ENCODE measurements around the gene GOLPH3L. TPM values are rescaled to one million over a fixed set of nuclear protein-coding genes. Genes with fewer than 3 reads are reported as not detected.
"Not testable (repeated sequence)": the region's sequence is repeated elsewhere in the genome, so short reads cannot be mapped to it uniquely, and the experiment has no call there.

GOLPH3L gene
- total RNA-seq, 1 experiment from 2014 or later = 68.5 TPM

DNA sequence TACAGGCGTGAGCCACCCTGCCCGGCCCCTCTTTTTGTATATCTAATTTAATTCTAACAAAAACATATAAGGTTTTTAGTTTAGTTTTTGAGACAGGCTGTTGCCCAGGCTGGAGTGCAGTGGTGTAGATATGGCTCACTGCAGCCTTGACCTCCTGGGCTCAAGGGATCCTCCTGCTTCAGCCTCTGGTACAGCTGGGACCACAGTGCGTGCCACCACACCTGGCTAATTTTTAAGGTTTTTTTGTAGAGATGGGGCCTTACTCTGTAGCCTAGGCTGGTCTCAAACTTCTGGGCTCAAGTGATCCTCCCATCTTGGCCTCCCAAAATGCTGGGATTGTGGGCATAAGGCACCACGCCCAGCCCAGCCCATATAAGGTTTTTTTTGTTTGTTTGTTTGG, 86.4 kb downstream of the GOLPH3L start:
- no peaks in the 10 kb centered on the region for H3K9me3 Mint-ChIP-seq (ENCODE audit: unreplicated experiment)
- H3K27me3 Mint-ChIP-seq (ENCODE audit: insufficient read depth, unreplicated experiment) = no peaks in the 10 kb centered on the region
- POLR2A ChIA-PET = interaction anchor here (2.0 to 25.5 kb wide), 3 partner anchors 12 to 38 kb away, joined by 8 to 1125 read pairs (median 149); partner anchors contain the start of genes ENSA and MCL1
- peaks cover 44% of the 10 kb centered on the region for H3K36me3 Mint-ChIP-seq (ENCODE audit: insufficient read depth, unreplicated experiment)
- peak overlapping the region; percentile 84 for H3K27ac Mint-ChIP-seq (ENCODE audit: low read depth, unreplicated experiment)
- intact Hi-C loops (cut with micrococcal nuclease) = loop anchor here (2.0 kb wide), 1 partner anchor 32 kb away; the partner anchor contains the start of gene MCL1
- no peak for DNase-seq (ENCODE audit: unreplicated experiment)
- BruUV-seq (replicated peaks) = no TSS peak
- TF ChIP-seq, protein P1, sequence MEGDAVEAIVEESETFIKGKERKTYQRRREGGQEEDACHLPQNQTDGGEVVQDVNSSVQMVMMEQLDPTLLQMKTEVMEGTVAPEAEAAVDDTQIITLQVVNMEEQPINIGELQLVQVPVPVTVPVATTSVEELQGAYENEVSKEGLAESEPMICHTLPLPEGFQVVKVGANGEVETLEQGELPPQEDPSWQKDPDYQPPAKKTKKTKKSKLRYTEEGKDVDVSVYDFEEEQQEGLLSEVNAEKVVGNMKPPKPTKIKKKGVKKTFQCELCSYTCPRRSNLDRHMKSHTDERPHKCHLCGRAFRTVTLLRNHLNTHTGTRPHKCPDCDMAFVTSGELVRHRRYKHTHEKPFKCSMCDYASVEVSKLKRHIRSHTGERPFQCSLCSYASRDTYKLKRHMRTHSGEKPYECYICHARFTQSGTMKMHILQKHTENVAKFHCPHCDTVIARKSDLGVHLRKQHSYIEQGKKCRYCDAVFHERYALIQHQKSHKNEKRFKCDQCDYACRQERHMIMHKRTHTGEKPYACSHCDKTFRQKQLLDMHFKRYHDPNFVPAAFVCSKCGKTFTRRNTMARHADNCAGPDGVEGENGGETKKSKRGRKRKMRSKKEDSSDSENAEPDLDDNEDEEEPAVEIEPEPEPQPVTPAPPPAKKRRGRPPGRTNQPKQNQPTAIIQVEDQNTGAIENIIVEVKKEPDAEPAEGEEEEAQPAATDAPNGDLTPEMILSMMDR (IDR thresholded peaks at IDR 0.05; ENCODE audit: unreplicated experiment) = no peak
- no peak overlapping the region for H3K4me3 Mint-ChIP-seq (ENCODE audit: unreplicated experiment)
- H3K4me1 Mint-ChIP-seq (ENCODE audit: insufficient read depth, unreplicated experiment) = peaks cover 39% of the 10 kb centered on the region
- CTCF ChIA-PET = interaction anchor here (1.0 kb wide), 1 partner anchor 11 kb away, joined by 4 read pairs; no protein-coding TSS in a partner anchor

DNA sequence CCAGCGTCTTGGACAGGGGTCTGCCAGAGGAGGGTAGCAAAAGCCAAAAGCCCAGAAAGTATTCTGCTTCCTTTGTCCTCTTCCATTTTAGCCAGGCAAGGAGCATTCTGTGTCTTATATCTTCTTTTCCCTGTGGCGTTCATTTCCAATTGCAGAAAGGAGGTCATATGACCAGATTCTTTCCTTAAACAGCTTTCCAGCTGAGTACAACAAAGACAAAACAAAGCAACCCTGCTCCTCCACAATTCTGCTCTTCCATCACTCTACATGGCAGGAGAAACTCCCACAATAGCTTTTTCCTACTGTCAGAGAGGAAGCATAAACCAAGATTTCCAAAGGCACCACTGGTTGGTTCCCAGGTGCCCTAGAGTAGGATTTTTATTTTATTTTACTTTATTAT, 87.2 kb downstream of the GOLPH3L start:
- POLR2A ChIA-PET = interaction anchor here (0.6 to 25.5 kb wide), 5 partner anchors 11 to 265 kb away, joined by 3 to 1125 read pairs (median 8); partner anchors contain the start of genes ENSA and MCL1
- CTCF ChIA-PET = interaction anchor here (0.8 to 1.3 kb wide), 5 partner anchors 10 to 147 kb away, joined by 3 to 5 read pairs (median 4); no protein-coding TSS in a partner anchor
- no peaks in the 10 kb centered on the region for H3K9me3 Mint-ChIP-seq (ENCODE audit: unreplicated experiment)
- TF ChIP-seq, protein P1 (IDR thresholded peaks at IDR 0.05; ENCODE audit: unreplicated experiment) = no peak
- H3K27ac Mint-ChIP-seq (ENCODE audit: low read depth, unreplicated experiment) = peak overlapping the region; percentile 84
- intact Hi-C loops (cut with micrococcal nuclease) = loop anchor here (2.0 kb wide), 1 partner anchor 31 kb away; the partner anchor contains the start of gene MCL1
- no peak overlapping the region for H3K4me3 Mint-ChIP-seq (ENCODE audit: unreplicated experiment)
- BruUV-seq (replicated peaks) = no TSS peak
- DNase-seq (ENCODE audit: unreplicated experiment) = no peak
- peaks cover 34% of the 10 kb centered on the region for H3K4me1 Mint-ChIP-seq (ENCODE audit: insufficient read depth, unreplicated experiment)
- H3K36me3 Mint-ChIP-seq (ENCODE audit: insufficient read depth, unreplicated experiment) = peaks cover 44% of the 10 kb centered on the region
- H3K27me3 Mint-ChIP-seq (ENCODE audit: insufficient read depth, unreplicated experiment) = no peaks in the 10 kb centered on the region

DNA sequence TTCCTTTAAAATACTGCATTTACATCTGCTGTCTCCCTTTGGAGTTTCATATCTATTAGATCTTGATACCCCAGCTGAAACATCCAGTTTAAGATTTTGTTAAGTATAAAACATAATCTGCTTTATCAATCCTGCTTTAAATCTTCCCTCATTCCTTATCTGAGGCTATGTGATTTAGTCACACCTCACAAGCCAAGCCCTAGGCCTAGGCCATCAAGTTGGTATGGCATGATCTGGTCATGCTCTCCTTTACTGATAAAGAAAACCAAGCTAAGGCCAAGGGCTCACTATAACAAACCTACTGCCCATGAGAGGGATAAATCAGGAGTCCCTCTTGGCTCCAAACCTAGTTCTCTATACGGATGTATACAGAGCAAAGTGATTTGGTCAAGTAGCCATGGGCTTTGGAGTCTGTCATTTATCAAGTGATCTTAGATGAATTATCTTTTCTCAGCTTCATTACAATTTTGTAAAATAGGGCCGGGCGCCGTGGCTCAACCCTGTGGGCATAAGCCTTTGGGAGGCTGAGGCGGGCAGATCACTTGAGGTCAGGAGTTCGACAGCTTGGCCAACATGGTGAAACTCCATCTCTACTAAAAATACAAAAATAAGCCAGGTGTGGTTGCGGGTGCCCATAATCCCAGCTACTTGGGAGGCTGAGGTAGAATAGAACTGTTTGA, 90.4 kb downstream of the GOLPH3L start:
- BruUV-seq (replicated peaks) = no TSS peak
- H3K27ac Mint-ChIP-seq (ENCODE audit: low read depth, unreplicated experiment) = no peak overlapping the region
- ChIA-PET POLR2A (interaction anchor here (0.9 to 5.3 kb wide), 8 partner anchors 13 to 119 kb away, joined by 3 to 59 read pairs (median 10); partner anchors contain the start of genes MCL1 and TARS2), CTCF (interaction anchor here (0.6 to 2.8 kb wide), 6 partner anchors 13 to 224 kb away, joined by 3 to 10 read pairs (median 3); no protein-coding TSS in a partner anchor)
- peaks cover 29% of the 10 kb centered on the region for H3K4me1 Mint-ChIP-seq (ENCODE audit: insufficient read depth, unreplicated experiment)
- no peaks in the 10 kb centered on the region for H3K27me3 Mint-ChIP-seq (ENCODE audit: insufficient read depth, unreplicated experiment)
- TF ChIP-seq, protein P1 (IDR thresholded peaks at IDR 0.05; ENCODE audit: unreplicated experiment) = no peak
- intact Hi-C loops (cut with micrococcal nuclease) = no loop called here
- DNase-seq (ENCODE audit: unreplicated experiment) = no peak
- H3K36me3 Mint-ChIP-seq (ENCODE audit: insufficient read depth, unreplicated experiment) = peaks cover 32% of the 10 kb centered on the region
- no peaks in the 10 kb centered on the region for H3K9me3 Mint-ChIP-seq (ENCODE audit: unreplicated experiment)
- no peak overlapping the region for H3K4me3 Mint-ChIP-seq (ENCODE audit: unreplicated experiment)

DNA sequence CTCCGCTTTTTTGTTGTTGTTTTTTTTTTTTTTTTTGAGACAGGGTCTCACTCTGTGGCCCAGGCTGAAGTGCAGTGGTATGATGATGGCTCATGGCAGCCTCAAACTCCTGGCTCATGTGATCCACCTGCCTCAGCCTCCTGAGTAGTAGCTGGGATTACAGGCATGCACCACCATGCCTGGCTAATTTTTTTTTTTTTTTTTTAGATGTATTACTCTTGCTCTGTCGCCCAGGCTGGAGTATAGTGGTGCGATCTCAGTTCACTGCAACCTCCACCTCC, 91.6 kb downstream of the GOLPH3L start:
- CTCF ChIA-PET = interaction anchor here (0.7 to 1.3 kb wide), 4 partner anchors 14 to 53 kb away, joined by 3 to 4 read pairs (median 3); no protein-coding TSS in a partner anchor
- H3K9me3 Mint-ChIP-seq (ENCODE audit: unreplicated experiment); BruUV-seq (replicated peaks); intact Hi-C loops (cut with micrococcal nuclease); H3K4me3 Mint-ChIP-seq (ENCODE audit: unreplicated experiment); DNase-seq (ENCODE audit: unreplicated experiment); H3K27me3 Mint-ChIP-seq (ENCODE audit: insufficient read depth, unreplicated experiment): not testable (repeated sequence)
- Mint-ChIP-seq H3K4me1 (ENCODE audit: insufficient read depth, unreplicated experiment) (peaks cover 22% of the 10 kb centered on the region), H3K36me3 (ENCODE audit: insufficient read depth, unreplicated experiment) (peaks cover 40% of the 10 kb centered on the region), H3K27ac (ENCODE audit: low read depth, unreplicated experiment) (peak overlapping the region; percentile 94)
- POLR2A ChIA-PET = interaction anchor here (0.6 to 5.3 kb wide), 8 partner anchors 15 to 593 kb away, joined by 3 to 59 read pairs (median 14); partner anchors contain the start of genes ENSA and MCL1
